Measurements from ENCODE around the gene STAC2. TPM values are rescaled to one million over a fixed set of nuclear protein-coding genes. Genes with fewer than 3 reads are reported as not detected.

Gene STAC2
- total and polyA plus RNA-seq, 2 of the 13 experiments (the other 11 are each of a cell fraction or from before 2014, with no cell fraction given) = not detected

GRCh38 chr17:39197380-39198185 is 28.2 kb downstream of the STAC2 start, which contains the start of gene CACNB1 (continued):
- TF ChIP-seq ZSCAN29 (CRISPR knock-in tag; conservative IDR thresholded peaks at IDR 0.05) (no peak), HMGXB3 (CRISPR knock-in tag; IDR thresholded peaks at IDR 0.05; ENCODE audit: borderline replicate concordance) (no peak), MED13 (CRISPR knock-in tag; IDR thresholded peaks at IDR 0.05) (no peak), CBX2 (IDR thresholded peaks at IDR 0.05; ENCODE audit: low read depth, low read length) (no peak), CBX2 (CRISPR knock-in tag; IDR thresholded peaks at IDR 0.05; ENCODE audit: low read depth) (no peak), ZNF550 (CRISPR knock-in tag; IDR thresholded peaks at IDR 0.05; ENCODE audit: borderline replicate concordance) (no peak), ZNF383 (CRISPR knock-in tag; IDR thresholded peaks at IDR 0.05; ENCODE audit: borderline replicate concordance) (no peak), HDAC1 (CRISPR knock-in tag; IDR thresholded peaks at IDR 0.05) (no peak), ZNF605 (CRISPR knock-in tag; IDR thresholded peaks at IDR 0.05) (no peak; the same call in 1 of the 2 replicates), SRSF1 (optimal IDR thresholded peaks at IDR 0.05; ENCODE audit: low read depth, low read length) (peak; percentile 32), ARHGAP35 (CRISPR knock-in tag; IDR thresholded peaks at IDR 0.05; ENCODE audit: borderline replicate concordance) (no peak; the same call in 1 of the 2 replicates), FOXM1 (CRISPR knock-in tag; IDR thresholded peaks at IDR 0.05) (no peak), CREB1 (IDR thresholded peaks at IDR 0.05) (no peak), CREB1 (CRISPR knock-in tag; IDR thresholded peaks at IDR 0.05) (no peak), GATA4 (IDR thresholded peaks at IDR 0.05; ENCODE audit: borderline replicate concordance, low read depth) (no peak), ZNF770 (CRISPR knock-in tag; IDR thresholded peaks at IDR 0.05) (no peak; the same call in 1 of the 2 replicates), CCDC6 (CRISPR knock-in tag; IDR thresholded peaks at IDR 0.05) (no peak), PAX8 (CRISPR knock-in tag; IDR thresholded peaks at IDR 0.05; ENCODE audit: borderline replicate concordance) (no peak), ZNF597 (CRISPR knock-in tag; IDR thresholded peaks at IDR 0.05) (no peak), ZNF773 (CRISPR knock-in tag; IDR thresholded peaks at IDR 0.05; ENCODE audit: borderline replicate concordance) (no peak), ZBTB44 (CRISPR knock-in tag; IDR thresholded peaks at IDR 0.05) (no peak)
